Activated CD4-positive, alpha-beta T cell treated with anti-CD3 and anti-CD28 coated beads for 36 hours (primary cell): ENCODE results near the gene MYZAP. TPM values are rescaled to one million over a fixed set of nuclear protein-coding genes. Genes with fewer than 3 reads are reported as not detected.

Source experiments
- ATAC-seq: fragments of 200-7000 bp; cut with Tn5 transposase; one replicate; pipeline ENCODE4 v1.10.0; 2021; ENCODE audit warnings: mild to moderate bottlenecking, moderate library complexity
- CTCF ChIA-PET: fragments of 350-600 bp; sonication (Branson Sonifier 250); formaldehyde crosslinking; loops from one replicate; lab custom pipeline; 2021; ENCODE audit warnings: antibody characterized with exemption; lab: Charles Lee
- POLR2A ChIA-PET: fragments of 350-600 bp; sonication (Branson Sonifier 250); formaldehyde crosslinking; loops from one replicate; lab custom pipeline; 2021; ENCODE audit warnings: antibody characterized with exemption, inconsistent platforms; lab: Charles Lee
- DNase-seq: peaks from one replicate; pipeline ENCODE4 v3.0.0-alpha.2; 2020
- H3K27ac Mint-ChIP-seq: one replicate; pipeline ENCODE4 v1.8.0; 2021; ENCODE audit warnings: mixed read lengths
- H3K27me3 Mint-ChIP-seq: one replicate; pipeline ENCODE4 v1.8.0; 2021; ENCODE audit warnings: mixed read lengths
- H3K36me3 Mint-ChIP-seq: one replicate; pipeline ENCODE4 v1.8.0; 2021; ENCODE audit warnings: low read depth, mixed read lengths
- H3K4me1 Mint-ChIP-seq: one replicate; pipeline ENCODE4 v1.8.0; 2021; ENCODE audit warnings: mixed read lengths
- H3K4me3 Mint-ChIP-seq: one replicate; pipeline ENCODE4 v1.8.0; 2021; ENCODE audit warnings: mild to moderate bottlenecking, moderate library complexity, mixed read lengths
- H3K9me3 Mint-ChIP-seq: one replicate; pipeline ENCODE4 v1.8.0; 2021; ENCODE audit warnings: low read depth, mixed read lengths
- intact Hi-C, 2 experiments: fragments of 100-400 bp; cut with DNase I in 1 of 2; cut with micrococcal nuclease in 1 of 2; formaldehyde crosslinking; loops; one replicate each; pipeline versions ENCODE4 v1.14.2 to v1.15.1; 2022 to 2024; cut with DNase I, micrococcal nuclease
- total RNA-seq, 2 experiments: library from RNA; stranded (reverse); gene quantifications; one replicate each; pipeline ENCODE4 v1.2.3, GENCODE V29; 2021

The MYZAP gene
- total RNA-seq, 2 experiments from 2014 or later, result 0.11 TPM

- H3K9me3 Mint-ChIP-seq, result no peaks in the 10 kb centered on the region
- DNase-seq (no peak), ATAC-seq (no peak)
- intact Hi-C loops, result no loop called here
- peaks cover 6% of the 10 kb centered on the region for H3K27me3 Mint-ChIP-seq
- no peak overlapping the region for H3K27ac Mint-ChIP-seq
- ChIA-PET CTCF (interaction anchor here (0.7 kb wide), 1 partner anchor 92 kb away, joined by 3 read pairs; no protein-coding TSS in a partner anchor), POLR2A (interaction anchor here (0.7 kb wide), 1 partner anchor 149 kb away, joined by 4 read pairs; no protein-coding TSS in a partner anchor)
- peaks cover 7% of the 10 kb centered on the region for H3K4me1 Mint-ChIP-seq
- no peaks in the 10 kb centered on the region for H3K36me3 Mint-ChIP-seq
- H3K4me3 Mint-ChIP-seq, result no peak overlapping the region
Observed at GRCh38 chr15:57698243-57698642, 106.5 kb downstream of the MYZAP start.

DNA sequence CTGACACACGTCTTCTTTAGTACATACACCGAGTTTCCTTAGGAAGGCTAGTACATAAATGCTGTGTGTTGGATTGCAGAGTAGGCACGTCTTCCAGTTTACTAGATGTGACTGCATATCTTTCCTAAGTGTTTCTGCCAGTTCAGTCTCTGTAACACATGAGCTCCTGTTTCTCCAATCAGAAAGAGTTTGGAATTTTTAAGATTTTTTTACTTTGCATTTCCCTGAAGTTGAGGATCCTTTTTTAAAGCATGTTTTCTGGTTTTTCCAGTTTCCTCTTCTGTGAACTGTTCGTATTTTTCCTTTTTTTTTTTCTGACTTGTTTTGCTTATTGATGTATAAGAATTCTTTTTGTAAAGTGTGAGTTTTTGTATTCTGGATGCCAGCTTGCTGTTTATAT lies 107.3 kb downstream of the MYZAP start:
- no peak overlapping the region for H3K27ac Mint-ChIP-seq
- peaks cover 14% of the 10 kb centered on the region for H3K4me1 Mint-ChIP-seq
- ATAC-seq (no peak), DNase-seq (no peak)
- POLR2A ChIA-PET, result no interaction called here
- H3K36me3 Mint-ChIP-seq, result no peaks in the 10 kb centered on the region
- H3K9me3 Mint-ChIP-seq, result no peaks in the 10 kb centered on the region
- intact Hi-C loops, result no loop called here
- peaks cover 6% of the 10 kb centered on the region for H3K27me3 Mint-ChIP-seq
- CTCF ChIA-PET, result interaction anchor here (0.6 kb wide), 1 partner anchor 168 kb away, joined by 3 read pairs; no protein-coding TSS in a partner anchor
- H3K4me3 Mint-ChIP-seq, result no peak overlapping the region

DNA sequence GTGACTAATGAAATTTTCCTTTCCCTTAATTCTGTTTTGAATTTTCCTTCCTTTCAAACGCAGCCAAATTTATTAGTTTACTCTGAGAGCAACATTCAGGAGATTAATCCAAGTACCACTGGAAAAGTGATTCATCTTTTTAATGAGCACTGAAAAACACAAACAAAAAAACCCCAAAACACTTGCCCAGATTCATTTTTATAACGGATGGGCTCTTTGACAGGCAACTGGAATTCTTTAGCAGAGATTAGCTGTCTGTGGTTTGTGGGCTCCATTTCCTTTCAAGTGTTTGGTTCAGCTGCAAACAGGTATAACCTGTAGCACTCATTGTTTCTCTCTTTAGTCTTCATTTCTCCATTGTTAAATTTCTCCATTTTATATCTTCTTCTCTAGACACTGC lies 111.7 kb downstream of the MYZAP start:
- ATAC-seq, result no peak
- no peaks in the 10 kb centered on the region for H3K9me3 Mint-ChIP-seq
- peaks cover 2% of the 10 kb centered on the region for H3K27me3 Mint-ChIP-seq
- peaks cover 9% of the 10 kb centered on the region for H3K36me3 Mint-ChIP-seq
- DNase-seq, result peak; percentile 25
- H3K4me3 Mint-ChIP-seq, result no peak overlapping the region
- POLR2A ChIA-PET, result no interaction called here
- intact Hi-C loops, result loop anchor here in 1 of 2 experiments (10.0 kb wide), 1 partner anchor 1951 kb away; the partner anchor contains the start of gene GTF2A2
- peak overlapping the region; percentile 48 for H3K27ac Mint-ChIP-seq
- CTCF ChIA-PET, result interaction anchor here (0.7 to 1.5 kb wide), 2 partner anchors 9 to 142 kb away, joined by 4 to 5 read pairs; no protein-coding TSS in a partner anchor
- H3K4me1 Mint-ChIP-seq, result peaks cover 43% of the 10 kb centered on the region

- POLR2A ChIA-PET, result no interaction called here
- DNase-seq (no peak), ATAC-seq (no peak)
- Mint-ChIP-seq H3K27ac (no peak overlapping the region), H3K36me3 (peaks cover 19% of the 10 kb centered on the region), H3K4me1 (peaks cover 53% of the 10 kb centered on the region), H3K27me3 (peaks cover 2% of the 10 kb centered on the region), H3K4me3 (no peak overlapping the region), H3K9me3 (no peaks in the 10 kb centered on the region)
- CTCF ChIA-PET, result interaction anchor here (1.5 to 1.8 kb wide), 2 partner anchors 8 to 140 kb away, joined by 4 to 5 read pairs; no protein-coding TSS in a partner anchor
- intact Hi-C loops, result loop anchor here in 1 of 2 experiments (10.0 kb wide), 1 partner anchor 1950 kb away; the partner anchor contains the start of gene GTF2A2
Observed at GRCh38 chr15:57704441-57704840, 112.7 kb downstream of the MYZAP start.

DNA sequence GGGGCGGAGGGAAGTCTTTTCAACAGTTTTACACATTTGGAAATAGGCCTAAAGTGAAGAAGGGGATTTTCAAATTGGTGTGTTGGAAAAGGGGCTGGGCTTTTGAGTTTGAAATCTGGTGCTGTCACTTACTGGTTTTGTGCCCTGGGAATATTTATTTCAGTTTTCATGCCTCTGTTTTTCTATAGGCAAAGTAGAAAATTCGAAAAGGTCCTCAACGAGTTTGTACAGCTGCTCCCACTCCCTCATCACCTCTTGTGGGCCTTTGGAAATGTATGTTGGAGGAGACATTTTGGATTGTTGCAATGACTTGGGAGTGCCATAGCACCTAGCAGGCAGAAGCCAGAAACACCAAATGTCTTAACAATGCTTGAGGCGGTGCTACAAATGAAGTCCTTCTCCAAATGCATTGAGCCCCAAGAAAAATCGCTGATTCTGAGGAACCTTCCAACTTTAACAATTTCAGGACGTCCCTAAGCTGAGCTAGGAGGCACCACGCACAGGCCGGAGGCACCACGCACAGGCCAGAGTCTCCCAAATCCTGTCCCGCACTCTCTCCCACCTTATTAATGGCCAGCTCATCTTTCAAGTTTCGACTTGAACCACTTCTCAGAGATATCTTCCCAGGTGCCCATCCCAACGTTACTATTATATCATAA lies 114.2 kb downstream of the MYZAP start:
- POLR2A ChIA-PET, result interaction anchor here (0.6 to 1.4 kb wide), 3 partner anchors 51 to 1364 kb away, joined by 3 to 4 read pairs (median 4); no protein-coding TSS in a partner anchor
- intact Hi-C loops, result loop anchor here (1.0 to 10.0 kb wide), 8 partner anchors 117 to 1949 kb away; partner anchors contain the start of genes GTF2A2 (in 1 of the 2), MINDY2 (in 1 of the 2), RNF111 (in 1 of the 2) and SLTM (in 1 of the 2)
- CTCF ChIA-PET, result interaction anchor here (0.6 to 2.5 kb wide), 4 partner anchors 16 to 160 kb away, joined by 3 to 7 read pairs (median 4); no protein-coding TSS in a partner anchor
- Mint-ChIP-seq H3K9me3 (no peaks in the 10 kb centered on the region), H3K27ac (peak overlapping the region; percentile 95), H3K4me1 (peaks cover 65% of the 10 kb centered on the region), H3K27me3 (no peaks in the 10 kb centered on the region), H3K4me3 (peak overlapping the region; percentile 90), H3K36me3 (peaks cover 31% of the 10 kb centered on the region)
- DNase-seq (no peak), ATAC-seq (peak; percentile 1)

GRCh38 chr15:57706405-57707209 lies 114.9 kb downstream of the MYZAP start, which contains the start of gene POLR2M:
Gene POLR2M (plus strand): TSS chr15:57706714. CDS start chr15:57706843, 129 bp downstream.
- ATAC-seq (peak; percentile 94), DNase-seq (peak; percentile 96)
- Mint-ChIP-seq H3K27ac (peak within 1 kb of the TSS; percentile 95), H3K27me3 (no peaks in the 10 kb centered on the region), H3K9me3 (no peaks in the 10 kb centered on the region), H3K36me3 (peaks cover 37% of the 10 kb centered on the region), H3K4me1 (peaks cover 70% of the 10 kb centered on the region), H3K4me3 (peak within 1 kb of the TSS; percentile 90)
- ChIA-PET CTCF (interaction anchor here (0.5 to 2.5 kb wide), 9 partner anchors 13 to 981 kb away, joined by 3 to 9 read pairs (median 4); no protein-coding TSS in a partner anchor), POLR2A (interaction anchor here (0.6 to 1.4 kb wide), 5 partner anchors 10 to 1364 kb away, joined by 3 to 8 read pairs (median 4); no protein-coding TSS in a partner anchor)
- intact Hi-C loops, result loop anchor here (1.0 to 10.0 kb wide), 8 partner anchors 118 to 1948 kb away; partner anchors contain the start of genes GTF2A2 (in 1 of the 2), MINDY2 (in 1 of the 2), RNF111 (in 1 of the 2) and SLTM (in 1 of the 2)

- H3K36me3 Mint-ChIP-seq, result peaks cover 44% of the 10 kb centered on the region
- intact Hi-C loops, result loop anchor here in 1 of 2 experiments (5.0 to 10.0 kb wide), 5 partner anchors 976 to 1947 kb away; partner anchors contain the start of genes GTF2A2, MINDY2, RNF111 and SLTM
- ChIA-PET CTCF (interaction anchor here (1.1 to 2.5 kb wide), 3 partner anchors 13 to 40 kb away, joined by 5 to 9 read pairs (median 7); no protein-coding TSS in a partner anchor), POLR2A (no interaction called here)
- H3K9me3 Mint-ChIP-seq, result no peaks in the 10 kb centered on the region
- no peak for DNase-seq
- peak overlapping the region; percentile 95 for H3K27ac Mint-ChIP-seq
- H3K27me3 Mint-ChIP-seq, result no peaks in the 10 kb centered on the region
- peaks cover 71% of the 10 kb centered on the region for H3K4me1 Mint-ChIP-seq
- ATAC-seq, result no peak
- peak overlapping the region; percentile 90 for H3K4me3 Mint-ChIP-seq
Observed at GRCh38 chr15:57708047-57708446, 116.3 kb downstream of the MYZAP start.

- Mint-ChIP-seq H3K4me3 (no peak overlapping the region), H3K36me3 (peaks cover 54% of the 10 kb centered on the region), H3K27me3 (no peaks in the 10 kb centered on the region), H3K9me3 (peaks cover 3% of the 10 kb centered on the region), H3K4me1 (peaks cover 12% of the 10 kb centered on the region), H3K27ac (no peak overlapping the region)
- ATAC-seq (no peak), DNase-seq (no peak)
- CTCF ChIA-PET, result interaction anchor here (0.9 kb wide), 1 partner anchor 14 kb away, joined by 5 read pairs; no protein-coding TSS in a partner anchor
- intact Hi-C loops, result no loop called here
- POLR2A ChIA-PET, result no interaction called here
Observed at GRCh38 chr15:57718309-57718708, 126.6 kb downstream of the MYZAP start.

GRCh38 chr15:57720867-57721266 lies 129.2 kb downstream of the MYZAP start:
- H3K27ac Mint-ChIP-seq, result no peak overlapping the region
- ChIA-PET CTCF (interaction anchor here (1.1 to 3.3 kb wide), 4 partner anchors 12 to 161 kb away, joined by 3 to 20 read pairs (median 6); partner anchors contain the start of gene POLR2M), POLR2A (interaction anchor here (1.3 kb wide), 1 partner anchor 9 kb away, joined by 4 read pairs; no protein-coding TSS in a partner anchor)
- H3K4me1 Mint-ChIP-seq, result peaks cover 2% of the 10 kb centered on the region
- no peak overlapping the region for H3K4me3 Mint-ChIP-seq
- peaks cover 47% of the 10 kb centered on the region for H3K36me3 Mint-ChIP-seq
- H3K9me3 Mint-ChIP-seq, result peaks cover 6% of the 10 kb centered on the region
- H3K27me3 Mint-ChIP-seq, result no peaks in the 10 kb centered on the region
- ATAC-seq (no peak), DNase-seq (no peak)
- intact Hi-C loops, result no loop called here

DNA sequence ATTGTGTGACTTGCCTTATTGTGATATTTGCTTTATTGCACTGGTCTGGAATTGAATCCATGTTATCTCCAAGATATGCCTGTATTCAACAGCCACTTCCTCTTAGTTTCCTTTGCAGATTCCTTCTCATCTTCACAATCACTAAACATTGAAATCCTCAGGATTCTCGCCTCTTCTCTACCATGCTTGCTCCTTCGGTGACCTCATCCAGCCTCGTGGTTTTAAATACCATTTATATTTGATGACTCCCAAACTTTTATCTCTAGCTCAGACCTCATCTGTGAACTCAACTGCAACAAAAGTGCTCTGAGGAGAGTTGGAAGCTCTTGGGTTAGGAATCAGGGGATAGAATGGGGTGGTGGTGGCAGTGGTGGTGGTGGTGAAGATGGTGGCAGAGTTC lies 134.7 kb downstream of the MYZAP start:
- DNase-seq, result no peak
- ATAC-seq, result no peak
- H3K27ac Mint-ChIP-seq, result no peak overlapping the region
- CTCF ChIA-PET, result interaction anchor here (1.1 kb wide), 1 partner anchor 134 kb away, joined by 3 read pairs; no protein-coding TSS in a partner anchor
- H3K36me3 Mint-ChIP-seq, result peaks cover 18% of the 10 kb centered on the region
- H3K9me3 Mint-ChIP-seq, result peaks cover 3% of the 10 kb centered on the region
- H3K4me3 Mint-ChIP-seq, result no peak overlapping the region
- no peaks in the 10 kb centered on the region for H3K27me3 Mint-ChIP-seq
- intact Hi-C loops, result no loop called here
- POLR2A ChIA-PET, result no interaction called here
- no peaks in the 10 kb centered on the region for H3K4me1 Mint-ChIP-seq
